Activated T-cell treated with anti-CD3 and anti-CD28 coated beads, Interleukin-2, amount 50 U/mL, for 4 hours (primary cell): ENCODE results near the gene STX11. TPM values are rescaled to one million over a fixed set of nuclear protein-coding genes. Genes with fewer than 3 reads are reported as not detected.

ENCODE experiments used
- ATAC-seq, 2 donors: fragments of 200-7000 bp; cut with Tn5 transposase; one replicate each; pipeline ENCODE4 v1.10.0; 2021
- DNase-seq: peaks from one replicate; pipeline ENCODE4 v3.0.0-alpha.2; 2020
- H3K27me3 Mint-ChIP-seq: one replicate; pipeline ENCODE4 v1.8.0; 2021; ENCODE audit warnings: low read depth, mixed read lengths
- H3K36me3 Mint-ChIP-seq: one replicate; pipeline ENCODE4 v1.8.0; 2022; ENCODE audit warnings: mixed read lengths; ENCODE audit not compliant: insufficient read depth
- H3K4me1 Mint-ChIP-seq: one replicate; pipeline ENCODE4 v1.8.0; 2021; ENCODE audit warnings: low read depth, mixed read lengths
- H3K4me3 Mint-ChIP-seq: one replicate; pipeline ENCODE4 v1.8.0; 2021; ENCODE audit warnings: mild to moderate bottlenecking, moderate library complexity, mixed read lengths
- H3K9me3 Mint-ChIP-seq: one replicate; pipeline ENCODE4 v1.8.0; 2021; ENCODE audit warnings: mixed read lengths
- total RNA-seq, 3 donors: library from RNA; stranded (reverse); gene quantifications; one replicate each; pipeline ENCODE4 v1.2.1, GENCODE V29; 2021

The STX11 gene
- total RNA-seq, 3 donors from 2014 or later, result 29.9 to 31.8 (median 30.9) TPM

DNA sequence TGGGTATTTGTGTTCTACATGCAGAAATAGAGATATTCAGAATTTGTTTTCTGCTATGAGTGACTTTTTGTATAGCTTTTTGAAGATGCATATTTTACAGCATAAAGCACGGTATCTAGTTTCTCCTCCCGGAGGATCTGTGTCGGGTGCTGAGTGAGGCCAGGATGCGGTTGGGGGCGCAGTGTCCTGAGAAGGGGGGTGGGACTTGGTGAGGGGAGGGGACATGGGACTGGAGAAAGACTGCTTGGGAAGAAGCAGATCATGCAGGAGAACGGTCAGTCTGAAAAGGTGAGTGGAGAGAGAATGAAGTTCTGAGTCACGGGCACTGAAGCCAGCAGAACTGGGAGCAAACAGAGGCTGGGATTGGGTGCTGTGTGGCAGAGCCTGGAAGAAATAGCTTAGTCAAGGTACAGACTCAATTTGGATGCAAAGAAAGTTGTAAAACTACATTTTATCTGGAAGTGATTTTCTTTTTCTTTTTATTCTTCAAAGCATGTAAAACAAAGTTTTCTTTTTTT lies 44.0 kb downstream of the STX11 start:
- Mint-ChIP-seq H3K27me3 (no peaks in the 10 kb centered on the region), H3K36me3 (peaks cover 4% of the 10 kb centered on the region), H3K4me1 (peaks cover 13% of the 10 kb centered on the region), H3K9me3 (peaks cover 11% of the 10 kb centered on the region), H3K4me3 (no peak overlapping the region)
- no peak for ATAC-seq
- DNase-seq, result no peak

DNA sequence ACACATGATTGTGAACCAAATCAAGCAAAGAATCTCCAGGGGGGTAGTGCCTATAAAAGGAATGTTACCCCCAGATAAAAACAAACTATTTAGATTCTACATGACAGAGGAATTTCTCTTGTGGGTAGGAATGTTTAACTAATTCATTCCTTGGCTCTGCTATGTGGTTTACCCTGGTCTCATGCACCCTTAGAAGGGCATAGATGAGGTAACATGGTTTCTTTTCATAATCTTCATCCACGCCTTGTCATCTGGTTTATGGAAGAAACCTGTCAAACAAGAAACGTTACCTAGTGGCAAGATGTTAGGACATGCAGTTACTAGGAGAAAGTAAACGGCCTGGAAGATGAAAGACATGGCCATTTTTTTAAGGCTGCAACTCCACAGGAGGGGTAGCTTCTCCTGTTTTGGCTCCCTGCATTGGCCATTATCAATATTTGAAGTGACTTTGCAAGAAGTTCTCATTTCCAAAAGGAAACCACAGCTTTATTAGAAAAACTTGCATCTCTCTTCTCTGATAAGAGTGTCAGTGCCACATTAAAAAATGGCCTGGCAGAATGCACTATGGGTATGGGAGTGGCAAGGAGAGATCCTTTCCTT lies 45.5 kb downstream of the STX11 start:
- no peak for DNase-seq
- H3K4me1 Mint-ChIP-seq, result peaks cover 14% of the 10 kb centered on the region
- peaks cover 13% of the 10 kb centered on the region for H3K9me3 Mint-ChIP-seq
- no peaks in the 10 kb centered on the region for H3K36me3 Mint-ChIP-seq
- peaks cover 3% of the 10 kb centered on the region for H3K27me3 Mint-ChIP-seq
- H3K4me3 Mint-ChIP-seq, result no peak overlapping the region
- ATAC-seq, result no peak

DNA sequence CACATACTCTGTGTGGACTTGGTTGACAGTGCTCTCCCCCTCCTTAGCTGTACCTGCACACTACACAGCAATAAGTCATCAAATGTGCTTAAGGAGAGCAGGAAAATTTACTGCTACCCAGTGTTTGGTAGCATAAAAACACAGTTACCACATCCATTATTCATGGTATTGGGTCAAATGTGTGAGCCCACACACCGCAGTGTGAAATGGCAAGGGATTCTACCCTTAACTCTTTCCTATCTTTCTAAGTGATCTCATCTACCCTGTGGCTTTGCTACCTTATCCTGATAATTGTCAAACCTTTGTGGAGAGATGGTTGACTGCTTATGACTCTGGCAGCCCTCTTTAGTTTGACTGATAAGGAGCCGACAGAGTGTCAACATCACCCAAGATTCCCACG lies 47.6 kb downstream of the STX11 start:
- Mint-ChIP-seq H3K4me1 (peaks cover 14% of the 10 kb centered on the region), H3K36me3 (no peaks in the 10 kb centered on the region), H3K9me3 (peaks cover 16% of the 10 kb centered on the region), H3K27me3 (peaks cover 3% of the 10 kb centered on the region), H3K4me3 (no peak overlapping the region)
- DNase-seq, result no peak
- ATAC-seq, result peak in 1 of 2 donors; percentile 7

DNA sequence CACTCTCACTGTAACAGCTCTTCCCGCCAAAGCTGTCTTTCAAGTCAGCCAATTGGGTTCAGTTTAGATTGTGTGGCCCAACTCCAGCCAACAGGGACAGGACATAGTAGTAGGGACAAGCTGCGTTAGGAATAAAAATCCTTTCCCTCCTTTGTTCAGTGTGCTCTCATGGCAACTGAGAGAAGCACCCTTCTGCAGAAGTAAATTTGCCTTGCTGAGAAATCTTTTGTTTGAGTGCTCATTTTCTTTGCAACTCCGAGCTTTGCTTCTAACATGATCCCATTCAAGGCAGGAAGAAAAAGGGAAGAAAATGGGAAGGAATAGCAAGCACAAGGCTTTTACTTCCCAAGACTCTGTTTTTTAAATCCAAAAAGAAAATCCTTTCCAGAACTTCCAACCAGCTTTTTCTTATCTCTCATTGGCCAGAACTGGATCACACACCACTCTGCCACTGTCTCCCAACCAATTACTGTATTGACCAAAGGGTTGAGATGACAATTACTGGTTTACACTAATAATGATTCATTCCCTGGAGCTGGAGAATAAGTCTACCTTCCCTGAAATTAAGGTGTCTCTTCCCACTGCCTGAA lies 52.7 kb downstream of the STX11 start:
- Mint-ChIP-seq H3K4me3 (no peak overlapping the region), H3K9me3 (peaks cover 34% of the 10 kb centered on the region), H3K36me3 (peaks cover 2% of the 10 kb centered on the region), H3K4me1 (peaks cover 14% of the 10 kb centered on the region), H3K27me3 (peaks cover 11% of the 10 kb centered on the region)
- ATAC-seq (no peak), DNase-seq (no peak)

DNA sequence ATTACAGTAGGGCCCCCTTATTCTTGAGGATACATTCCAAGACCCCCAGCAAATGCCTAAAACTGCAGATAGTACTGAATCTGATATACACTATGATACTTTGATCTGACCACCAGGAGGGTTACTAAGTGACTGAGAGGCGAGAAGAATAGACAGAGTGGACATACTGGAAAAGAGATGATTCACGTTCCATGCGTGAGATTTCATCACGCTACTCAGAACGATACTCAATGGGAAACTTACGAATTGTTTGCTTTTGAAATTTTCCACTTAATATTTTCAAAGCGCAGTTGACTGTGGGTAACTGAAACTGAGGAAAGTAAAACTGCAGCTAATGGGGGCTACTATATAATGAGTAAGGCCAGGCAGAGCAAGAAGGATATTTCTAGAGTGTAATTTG lies 60.8 kb downstream of the STX11 start:
- H3K4me3 Mint-ChIP-seq, result no peak overlapping the region
- no peak for DNase-seq
- H3K27me3 Mint-ChIP-seq, result peaks cover 22% of the 10 kb centered on the region
- H3K4me1 Mint-ChIP-seq, result peaks cover 13% of the 10 kb centered on the region
- ATAC-seq, result no peak
- no peaks in the 10 kb centered on the region for H3K36me3 Mint-ChIP-seq
- H3K9me3 Mint-ChIP-seq, result no peaks in the 10 kb centered on the region

DNA sequence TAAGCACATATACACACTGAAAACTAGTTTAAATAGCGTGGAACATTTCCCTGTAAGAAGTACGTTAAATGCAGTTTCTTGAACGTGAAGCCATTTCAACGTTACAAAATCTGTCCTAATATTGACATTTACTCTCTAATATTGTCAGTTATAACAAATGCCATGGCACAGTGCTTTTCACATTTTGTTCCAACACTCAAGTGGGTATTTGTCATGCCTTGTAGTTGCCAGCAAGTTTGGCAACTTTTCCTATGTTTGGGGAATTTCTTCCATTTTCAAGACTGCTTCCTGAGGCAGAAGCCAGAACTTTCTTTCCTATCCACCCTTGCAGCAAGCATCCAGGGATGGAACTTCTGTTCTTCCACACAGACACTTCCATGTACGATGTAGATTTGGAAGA lies 63.0 kb downstream of the STX11 start:
- H3K36me3 Mint-ChIP-seq, result no peaks in the 10 kb centered on the region
- H3K4me1 Mint-ChIP-seq, result peaks cover 31% of the 10 kb centered on the region
- DNase-seq (no peak), ATAC-seq (no peak)
- H3K9me3 Mint-ChIP-seq, result no peaks in the 10 kb centered on the region
- H3K4me3 Mint-ChIP-seq, result no peak overlapping the region
- H3K27me3 Mint-ChIP-seq, result peaks cover 16% of the 10 kb centered on the region

DNA sequence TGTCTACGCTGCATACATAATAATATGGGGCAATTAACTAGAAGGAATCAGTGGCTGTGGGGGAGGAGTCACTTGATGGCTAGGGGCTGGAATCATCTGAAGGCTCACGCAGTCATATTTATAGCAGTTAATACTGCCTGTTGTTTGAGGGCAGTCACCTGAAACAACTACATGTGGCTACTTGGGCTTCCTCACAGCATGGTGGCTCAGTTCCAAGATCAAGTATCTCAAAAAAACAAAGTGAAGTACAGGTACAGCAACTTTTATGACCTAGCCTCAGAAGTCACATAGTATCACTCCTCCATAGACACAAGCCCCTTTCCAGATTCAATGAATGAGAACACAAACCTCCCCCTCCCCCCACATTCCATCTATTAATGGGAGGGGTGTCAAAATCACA lies 63.7 kb downstream of the STX11 start:
- ATAC-seq, result no peak
- H3K36me3 Mint-ChIP-seq, result no peaks in the 10 kb centered on the region

DNA sequence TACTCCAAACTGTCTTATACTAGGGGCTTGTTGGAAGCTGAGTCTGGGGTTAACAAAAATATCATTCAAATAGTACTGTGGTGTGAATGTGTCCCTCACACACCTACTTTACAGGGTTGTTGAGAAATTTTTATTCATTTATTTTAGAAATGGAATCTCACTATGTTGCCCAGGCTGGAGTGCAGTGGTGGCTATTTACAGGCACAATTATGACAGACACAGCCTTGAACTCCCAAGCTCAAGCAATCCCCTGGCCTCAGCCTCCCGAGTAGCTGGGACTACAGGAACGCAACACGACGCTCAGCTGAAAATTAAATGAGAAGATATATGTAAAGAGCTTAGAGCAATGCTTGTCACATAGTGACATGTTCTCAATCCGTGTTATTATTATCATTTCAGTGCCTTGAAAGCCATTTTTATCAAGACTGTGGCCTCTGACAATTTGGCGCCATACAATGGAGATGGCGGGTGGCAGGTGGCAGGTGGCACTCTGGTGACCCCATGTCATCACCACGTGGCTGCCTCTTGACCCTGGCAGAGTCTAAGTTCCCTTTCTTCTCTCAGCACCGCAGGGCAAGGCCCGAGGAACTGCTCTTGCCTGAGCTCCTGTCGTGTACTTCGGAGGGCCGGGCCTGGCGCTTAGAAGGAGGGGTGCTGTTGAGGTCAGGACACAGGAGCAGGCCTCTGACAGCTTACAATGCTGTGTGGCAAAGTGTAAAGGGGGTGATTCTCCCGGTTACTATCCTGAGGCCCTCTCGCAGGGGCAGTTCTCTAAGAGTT lies 64.5 kb downstream of the STX11 start:
- Mint-ChIP-seq H3K4me1 (peaks cover 38% of the 10 kb centered on the region), H3K4me3 (peak overlapping the region; percentile 93), H3K36me3 (no peaks in the 10 kb centered on the region), H3K27me3 (peaks cover 8% of the 10 kb centered on the region), H3K9me3 (no peaks in the 10 kb centered on the region)
- ATAC-seq, result no peak
- no peak for DNase-seq

More for the DNA sequence above, 63.7 kb downstream of the STX11 start:
- Mint-ChIP-seq H3K27me3 (peaks cover 12% of the 10 kb centered on the region), H3K4me1 (peaks cover 35% of the 10 kb centered on the region), H3K9me3 (no peaks in the 10 kb centered on the region), H3K4me3 (no peak overlapping the region)
- no peak for DNase-seq

DNA sequence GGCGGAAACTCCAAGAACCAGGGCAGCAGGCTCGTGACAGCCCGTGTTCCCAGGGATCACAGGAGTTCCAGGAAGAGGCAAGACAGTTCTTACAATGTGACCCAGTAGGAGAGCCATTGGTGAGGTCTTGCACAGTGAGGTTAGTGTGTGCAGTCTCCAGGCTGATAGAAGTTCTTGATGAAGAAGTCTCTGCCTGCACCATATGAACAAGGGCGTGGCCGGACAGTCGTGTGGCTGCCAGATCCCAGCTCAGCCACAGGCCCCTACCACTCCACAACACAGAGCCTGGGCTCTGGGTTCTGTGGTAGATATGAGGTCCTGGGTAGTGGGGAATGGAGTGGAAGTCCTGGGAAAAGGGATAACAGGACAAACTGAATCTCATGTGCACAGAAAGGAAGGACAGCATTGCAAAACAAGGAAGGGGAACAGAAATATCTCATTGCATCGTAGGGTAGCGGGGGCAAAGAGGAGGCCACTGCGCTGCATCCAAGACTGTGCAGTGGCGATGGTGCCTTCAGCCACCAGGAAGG lies 65.2 kb downstream of the STX11 start:
- peaks cover 4% of the 10 kb centered on the region for H3K27me3 Mint-ChIP-seq
- H3K9me3 Mint-ChIP-seq, result no peaks in the 10 kb centered on the region
- ATAC-seq (no peak), DNase-seq (peak; percentile 13)
- no peaks in the 10 kb centered on the region for H3K36me3 Mint-ChIP-seq
- peak overlapping the region; percentile 93 for H3K4me3 Mint-ChIP-seq
- H3K4me1 Mint-ChIP-seq, result peaks cover 38% of the 10 kb centered on the region

DNA sequence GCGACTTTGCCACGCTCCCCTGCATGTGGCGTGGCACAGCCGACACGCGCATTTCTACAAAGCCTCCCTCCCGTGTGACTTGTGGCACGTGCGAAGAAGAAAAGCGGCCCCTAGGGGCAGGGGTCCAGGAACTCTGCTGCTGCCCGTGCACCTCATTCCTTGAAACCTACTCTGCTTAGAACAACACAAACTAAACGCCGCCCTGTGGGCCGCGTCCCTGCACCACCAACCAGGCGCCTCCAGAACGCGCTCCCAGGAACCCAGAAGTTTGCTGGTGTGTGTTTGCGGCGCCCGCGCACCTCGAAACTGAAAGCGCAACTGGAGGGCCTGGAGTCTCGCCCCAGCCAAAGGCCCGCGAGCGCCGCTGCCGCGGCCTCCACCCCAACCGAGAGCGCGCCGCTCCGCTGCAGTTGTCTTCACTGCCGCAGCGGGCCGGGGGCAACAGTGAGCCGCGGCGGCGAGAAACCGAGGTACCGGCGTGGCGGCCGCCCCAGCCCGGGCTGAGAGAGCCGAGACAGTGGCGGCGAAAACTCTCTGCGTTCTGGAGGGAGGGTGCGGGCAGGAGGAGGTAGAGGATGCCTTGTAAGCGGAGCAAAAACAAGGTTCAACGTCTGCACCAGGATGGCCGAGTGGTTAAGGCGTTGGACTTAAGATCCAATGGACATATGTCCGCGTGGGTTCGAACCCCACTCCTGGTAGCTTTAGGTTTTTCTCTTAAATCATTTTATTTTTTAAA lies 65.8 kb downstream of the STX11 start:
- Mint-ChIP-seq H3K4me3 (peak overlapping the region; percentile 93), H3K9me3 (no peaks in the 10 kb centered on the region), H3K36me3 (no peaks in the 10 kb centered on the region), H3K4me1 (peaks cover 38% of the 10 kb centered on the region), H3K27me3 (peaks cover 2% of the 10 kb centered on the region)
- DNase-seq (peak; percentile 87), ATAC-seq (peak; percentile 92 to 93)

DNA sequence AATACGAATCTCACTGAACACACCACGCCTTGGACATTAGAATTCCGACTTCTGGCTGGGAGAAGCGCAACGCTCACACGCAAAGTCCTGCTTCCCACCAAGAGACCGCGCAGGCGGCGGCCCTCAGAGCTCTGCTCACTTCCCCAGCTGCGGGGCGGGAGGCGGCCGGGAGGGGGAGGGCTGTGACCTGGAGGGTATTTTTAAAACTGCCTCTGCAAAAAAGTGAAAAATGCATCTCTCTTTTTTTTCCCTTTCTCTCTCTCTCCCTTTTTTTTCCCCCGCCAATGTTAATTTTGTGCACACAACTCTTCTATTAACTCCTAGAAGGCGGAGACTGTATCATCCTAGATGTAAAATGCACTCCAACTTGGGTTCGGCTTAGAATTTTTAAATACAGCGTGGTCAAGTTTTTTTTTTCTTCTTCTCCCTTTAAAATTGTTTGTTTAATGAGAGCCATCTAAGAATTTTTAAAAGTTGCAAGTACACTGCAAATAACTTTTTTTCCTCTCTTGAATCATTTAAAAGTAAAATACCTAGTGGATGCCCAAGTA lies 66.4 kb downstream of the STX11 start:
- DNase-seq, result no peak
- Mint-ChIP-seq H3K36me3 (no peaks in the 10 kb centered on the region), H3K27me3 (peaks cover 2% of the 10 kb centered on the region), H3K9me3 (no peaks in the 10 kb centered on the region), H3K4me1 (peaks cover 38% of the 10 kb centered on the region), H3K4me3 (peak overlapping the region; percentile 93)
- peak; percentile 56 to 57 for ATAC-seq

DNA sequence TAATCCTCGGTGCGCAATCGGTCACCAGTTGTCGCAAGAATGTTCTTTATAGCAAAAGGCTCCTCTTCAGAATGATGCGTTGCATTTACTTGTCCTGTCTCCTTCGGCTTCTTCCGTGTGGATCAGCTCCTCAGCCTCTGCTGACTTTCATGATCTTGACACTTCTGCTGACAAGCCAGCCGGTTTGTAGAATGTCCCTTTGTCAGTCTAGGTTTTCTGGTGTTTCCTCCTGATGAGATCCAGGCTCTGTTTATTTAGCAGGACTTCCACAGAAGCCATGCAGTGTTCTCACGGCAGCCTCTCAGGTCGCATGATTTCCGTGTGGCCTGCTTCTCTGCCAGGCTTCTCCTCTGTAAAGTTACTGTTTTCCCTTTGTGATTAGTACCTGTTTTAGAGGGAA lies 66.9 kb downstream of the STX11 start:
- Mint-ChIP-seq H3K9me3 (no peaks in the 10 kb centered on the region), H3K36me3 (no peaks in the 10 kb centered on the region), H3K4me3 (peak overlapping the region; percentile 93), H3K27me3 (peaks cover 2% of the 10 kb centered on the region), H3K4me1 (peaks cover 38% of the 10 kb centered on the region)
- ATAC-seq, result no peak
- DNase-seq, result no peak

DNA sequence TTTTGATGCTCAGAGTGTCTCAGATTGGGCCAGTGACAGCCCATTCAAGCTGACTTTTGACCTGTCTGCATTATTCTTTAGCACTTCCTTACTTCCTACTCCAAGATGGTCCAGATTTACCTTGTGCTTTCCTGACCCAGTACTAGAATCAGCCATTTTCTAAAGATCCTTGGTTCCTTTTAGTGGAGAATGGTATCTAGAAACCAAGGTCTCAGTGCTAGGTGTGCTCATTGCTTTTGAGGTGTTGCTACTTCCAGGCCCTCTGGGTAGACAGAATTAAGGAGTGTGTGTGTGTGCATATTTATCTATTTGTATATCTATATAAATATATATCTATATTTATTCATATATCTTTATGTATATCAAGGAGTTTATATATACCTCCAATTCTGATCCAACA lies 67.5 kb downstream of the STX11 start:
- ATAC-seq, result no peak
- DNase-seq, result no peak
- Mint-ChIP-seq H3K27me3 (peaks cover 2% of the 10 kb centered on the region), H3K4me3 (peak overlapping the region; percentile 3), H3K36me3 (no peaks in the 10 kb centered on the region), H3K4me1 (peaks cover 38% of the 10 kb centered on the region), H3K9me3 (no peaks in the 10 kb centered on the region)
